Neuronal stem cell (in vitro differentiated cells): ENCODE results near the gene EIF2D.
A peak's percentile ranks its signal among the peaks of the same experiment; 100 is the strongest.

Experiments used
- DNase-seq: peaks from one replicate; pipeline ENCODE4 v3.0.0-alpha.2; 2013; ENCODE audit warnings: low spot score
- H2AFZ ChIP-seq: one replicate; pipeline ENCODE4 v1.6.1; 2013; ENCODE audit warnings: mild to moderate bottlenecking, low read length, inconsistent platforms
- H2AK5ac ChIP-seq: 2 replicates; pipeline ENCODE4 v1.6.1; 2013; ENCODE audit warnings: low read depth, mild to moderate bottlenecking, inconsistent platforms, low read length, moderate library complexity, mixed read lengths
- H2BK120ac ChIP-seq: 2 replicates; pipeline ENCODE4 v1.6.1; 2013; ENCODE audit warnings: low read depth, mild to moderate bottlenecking, inconsistent platforms, low read length, moderate library complexity, mixed read lengths
- H2BK12ac ChIP-seq: one replicate; pipeline ENCODE4 v1.6.1; 2013; ENCODE audit warnings: low read length, inconsistent platforms
- H2BK15ac ChIP-seq: 2 replicates; pipeline ENCODE4 v1.6.1; 2013; ENCODE audit warnings: mild to moderate bottlenecking, low read length, inconsistent platforms, mixed read lengths
- H2BK5ac ChIP-seq: one replicate; pipeline ENCODE4 v1.6.1; 2013; ENCODE audit warnings: inconsistent platforms, mild to moderate bottlenecking, low read length, moderate library complexity
- H3K14ac ChIP-seq: one replicate; pipeline ENCODE4 v1.6.1; 2013; ENCODE audit warnings: low read length, inconsistent platforms
- H3K18ac ChIP-seq: 2 replicates; pipeline ENCODE4 v1.6.1; 2013; ENCODE audit warnings: low read length, inconsistent platforms
- H3K23ac ChIP-seq: 2 replicates; pipeline ENCODE4 v1.6.1; 2013; ENCODE audit warnings: low read depth, mild to moderate bottlenecking, mixed read lengths, low read length, inconsistent platforms; ENCODE audit not compliant: poor library complexity
- H3K27ac ChIP-seq: replicated peaks from 3 replicates; pipeline ENCODE4 v1.5.1; 2013; ENCODE audit warnings: low read length, inconsistent platforms
- H3K27me3 ChIP-seq, 3 experiments: 2 replicates each; pipeline ENCODE4 v1.6.1; 2013; ENCODE audit warnings: low read length in 3 of 3, mild to moderate bottlenecking in 2 of 3, inconsistent platforms in 1 of 3, low read depth in 1 of 3, mixed read lengths in 1 of 3, moderate library complexity in 1 of 3; ENCODE audit not compliant: control insufficient read depth in 3 of 3, insufficient read depth in 3 of 3
- H3K36me3 ChIP-seq, 2 donors: replicated peaks in 1 of 2; 2 replicates each; pipeline ENCODE4 v1.6.1; 2013; ENCODE audit warnings: low read length in 2 of 2; ENCODE audit not compliant: control insufficient read depth in 2 of 2, insufficient read depth in 2 of 2
- H3K4ac ChIP-seq: 2 replicates; pipeline ENCODE4 v1.6.1; 2013; ENCODE audit warnings: inconsistent platforms, mild to moderate bottlenecking, low read length, moderate library complexity
- H3K4me1 ChIP-seq, 2 donors: 1 replicate in 1 of 2; 2 replicates in 1 of 2; pipeline ENCODE4 v1.6.1; 2013; ENCODE audit warnings: low read length in 2 of 2, low read depth in 1 of 2; ENCODE audit not compliant: control insufficient read depth in 2 of 2, insufficient read depth in 1 of 2
- H3K4me2 ChIP-seq: one replicate; pipeline ENCODE4 v1.6.1; 2013; ENCODE audit warnings: mild to moderate bottlenecking, low read length, inconsistent platforms; ENCODE audit not compliant: insufficient read depth, poor library complexity, severe bottlenecking
- H3K4me3 ChIP-seq, 2 donors: 2 replicates each; pipeline ENCODE4 v1.5.1; 2013; ENCODE audit warnings: low read length in 2 of 2, mild to moderate bottlenecking in 2 of 2, inconsistent platforms in 1 of 2, moderate library complexity in 1 of 2
- H3K79me1 ChIP-seq: one replicate; pipeline ENCODE4 v1.6.1; 2013; ENCODE audit warnings: low read depth, mild to moderate bottlenecking, inconsistent platforms, low read length, moderate library complexity
- H3K9ac ChIP-seq: one replicate; pipeline ENCODE4 v1.6.1; 2013; ENCODE audit warnings: mild to moderate bottlenecking, low read depth, low read length, inconsistent platforms; ENCODE audit not compliant: poor library complexity
- H3K9me3 ChIP-seq, 2 donors: replicated peaks in 1 of 2; 2 replicates each; pipeline versions ENCODE3 to v1.6.1; 2013; ENCODE audit warnings: low read length in 2 of 2, mild to moderate bottlenecking in 2 of 2, inconsistent platforms in 1 of 2, low read depth in 1 of 2, mixed read lengths in 1 of 2, moderate library complexity in 1 of 2; ENCODE audit not compliant: control insufficient read depth in 2 of 2, insufficient read depth in 1 of 2
- H4K8ac ChIP-seq: one replicate; pipeline ENCODE4 v1.6.1; 2013; ENCODE audit warnings: low read depth, mild to moderate bottlenecking, inconsistent platforms, low read length, moderate library complexity
- H4K91ac ChIP-seq: one replicate; pipeline ENCODE4 v1.6.1; 2013; ENCODE audit warnings: low read length, low read depth, mild to moderate bottlenecking, inconsistent platforms; ENCODE audit not compliant: poor library complexity
- WGBS, 2 donors: extraction: QIAGEN DNeasy Blood & Tissue Kit; methylation state at CpG; one replicate each; pipeline ENCODE4 v1.1.7; 2013; ENCODE audit warnings: missing lambda C conversion rate in 2 of 2, mixed read lengths in 1 of 2; ENCODE audit not compliant: insufficient read length in 2 of 2, insufficient replicate concordance in 1 of 2; ENCODE audit errors: extremely low coverage in 2 of 2; 5-methylcytosine and 5-hydroxymethylcytosine counted together

EIF2D gene

GRCh38 chr1:206587904-206588303, 24.4 kb downstream of the EIF2D start:
- Histone ChIP-seq H3K4me2 (no peak overlapping the region), H2AK5ac (no peak overlapping the region), H3K23ac (no peak overlapping the region), H2BK12ac (no peak overlapping the region), H2AFZ (no peak overlapping the region), H3K18ac (no peak overlapping the region), H3K36me3 (peaks cover 5 to 41% of the 10 kb centered on the region in 2 donors), H3K9ac (no peak overlapping the region), H3K4me1 (peaks cover 8 to 12% of the 10 kb centered on the region in 2 donors), H3K9me3 (no peaks in the 10 kb centered on the region), H3K79me1 (no peaks in the 10 kb centered on the region), H3K4me3 (no peak overlapping the region), H2BK120ac (no peak overlapping the region), H3K27ac (peak overlapping the region; percentile 12), H3K27me3 (no peaks in the 10 kb centered on the region), H2BK5ac (no peak overlapping the region), H4K91ac (no peak overlapping the region), H3K4ac (no peak overlapping the region), H4K8ac (no peak overlapping the region), H2BK15ac (no peak overlapping the region), H3K14ac (no peak overlapping the region)
- DNase-seq = no peak
- no CpG with 5 or more reads among the region's 14 CpGs for WGBS, 2 donors

GRCh38 chr1:206586501-206587445, 25.5 kb downstream of the EIF2D start:
- no peak overlapping the region for H3K4me2 ChIP-seq
- DNase-seq = no peak

GRCh38 chr1:206584683-206585082, 27.6 kb downstream of the EIF2D start:
- H3K27ac ChIP-seq = no peak overlapping the region
- H4K8ac ChIP-seq = no peak overlapping the region
- H3K14ac ChIP-seq = no peak overlapping the region
- no peak overlapping the region for H2BK12ac ChIP-seq
- peaks cover 0 to 9% of the 10 kb centered on the region in 2 donors for H3K36me3 ChIP-seq
- no CpG with 5 or more reads among the region's 4 CpGs for WGBS, 2 donors
- H2AK5ac ChIP-seq = no peak overlapping the region
- H3K9me3 ChIP-seq = no peaks in the 10 kb centered on the region
- no peak overlapping the region for H2BK5ac ChIP-seq
- H2BK15ac ChIP-seq = no peak overlapping the region
- no peak overlapping the region for H3K4ac ChIP-seq
- H3K18ac ChIP-seq = no peak overlapping the region
- H3K4me1 ChIP-seq = peaks cover 8 to 11% of the 10 kb centered on the region in 2 donors
- no peak overlapping the region for H2AFZ ChIP-seq
- H3K27me3 ChIP-seq = peaks cover 0 to 4% (median 0%) of the 10 kb centered on the region in 3 experiments
- no peak overlapping the region for H3K23ac ChIP-seq
- H3K9ac ChIP-seq = no peak overlapping the region
- H4K91ac ChIP-seq = no peak overlapping the region
- H3K4me2 ChIP-seq = no peak overlapping the region
- no peak for DNase-seq
- no peak overlapping the region for H3K4me3 ChIP-seq
- H2BK120ac ChIP-seq = no peak overlapping the region
- no peaks in the 10 kb centered on the region for H3K79me1 ChIP-seq

More at GRCh38 chr1:206586501-206587445, 25.5 kb downstream of the EIF2D start:
- Histone ChIP-seq H3K9me3 (no peaks in the 10 kb centered on the region), H3K27ac (no peak overlapping the region), H4K8ac (no peak overlapping the region), H3K9ac (no peak overlapping the region), H2BK5ac (no peak overlapping the region), H3K14ac (no peak overlapping the region), H3K36me3 (peaks cover 2 to 29% of the 10 kb centered on the region in 2 donors), H4K91ac (no peak overlapping the region), H3K18ac (no peak overlapping the region), H3K4ac (no peak overlapping the region), H2AFZ (no peak overlapping the region), H2BK12ac (no peak overlapping the region), H3K4me3 (no peak overlapping the region), H3K27me3 (no peaks in the 10 kb centered on the region), H3K79me1 (no peaks in the 10 kb centered on the region), H2BK15ac (no peak overlapping the region), H3K23ac (no peak overlapping the region), H2BK120ac (no peak overlapping the region), H2AK5ac (no peak overlapping the region), H3K4me1 (peaks cover 8 to 12% of the 10 kb centered on the region in 2 donors)
- WGBS, 2 donors = no CpG with 5 or more reads among the region's 13 CpGs
